Keratinocyte (primary cell): ENCODE measurements around the gene DUT. TPM values are rescaled to one million over a fixed set of nuclear protein-coding genes. Genes with fewer than 3 reads are reported as not detected.

ENCODE experiments used
- DNase-seq: peaks from one replicate; pipeline ENCODE4 v3.0.0-alpha.2; 2011; ENCODE audit warnings: low read depth, missing footprints, low spot score
- FAIRE-seq: peaks from 2 replicates; lab custom pipeline; 2011; peaks lifted over from hg19 to GRCh38; lab: Jason Lieb, UNC
- H2AFZ ChIP-seq: 2 replicates; pipeline ENCODE4 v1.6.0; 2012; ENCODE audit warnings: low read length, control low read depth, inconsistent platforms; ENCODE audit not compliant: control insufficient read depth
- H3K27ac ChIP-seq: 2 replicates; pipeline ENCODE4 v1.5.1; 2011; ENCODE audit warnings: low read length; ENCODE audit not compliant: control insufficient read depth, insufficient read depth
- H3K27me3 ChIP-seq: 3 replicates; pipeline ENCODE4 v1.6.0; 2011; ENCODE audit warnings: low read length; ENCODE audit not compliant: control insufficient read depth, insufficient read depth; ENCODE audit errors: extremely low read depth
- H3K36me3 ChIP-seq, 2 experiments: 2 replicates in 1 of 2; 3 replicates in 1 of 2; pipeline ENCODE4 v1.5.1; 2011; ENCODE audit warnings: low read length in 2 of 2, mild to moderate bottlenecking in 1 of 2; ENCODE audit not compliant: control insufficient read depth in 2 of 2, insufficient read depth in 2 of 2; ENCODE audit errors: extremely low read depth in 1 of 2
- H3K4me1 ChIP-seq: 3 replicates; pipeline ENCODE4 v1.5.1; 2011; ENCODE audit warnings: low read length; ENCODE audit not compliant: control insufficient read depth, insufficient read depth; ENCODE audit errors: extremely low read depth
- H3K4me2 ChIP-seq: 3 replicates; pipeline ENCODE4 v1.6.0; 2011; ENCODE audit warnings: low read depth, low read length; ENCODE audit not compliant: control insufficient read depth, insufficient read depth; ENCODE audit errors: extremely low read depth
- H3K4me3 ChIP-seq, 3 experiments: fragments of 200-600 bp in 1 of 3; sonication (generic) in 1 of 3; 2 replicates in 2 of 3; 3 replicates in 1 of 3; pipeline ENCODE4 v1.5.1; 2011 to 2016; ENCODE audit warnings: low read length in 3 of 3, mild to moderate bottlenecking in 3 of 3, control low read depth in 2 of 3, inconsistent platforms in 1 of 3, low read depth in 1 of 3, mixed read lengths in 1 of 3, mixed run types in 1 of 3, moderate library complexity in 1 of 3; ENCODE audit not compliant: control insufficient read depth in 2 of 3, insufficient read depth in 2 of 3; ENCODE audit errors: extremely low read depth in 1 of 3
- H3K79me2 ChIP-seq: 2 replicates; pipeline ENCODE4 v1.6.0; 2012; ENCODE audit warnings: low read length; ENCODE audit not compliant: control insufficient read depth, insufficient read depth
- H3K9ac ChIP-seq: 3 replicates; pipeline ENCODE4 v1.6.0; 2011; ENCODE audit warnings: low read length; ENCODE audit not compliant: control insufficient read depth, insufficient read depth; ENCODE audit errors: extremely low read depth
- H3K9me1 ChIP-seq: 3 replicates; pipeline ENCODE4 v1.6.0; 2011; ENCODE audit warnings: low read length; ENCODE audit not compliant: control insufficient read depth, insufficient read depth; ENCODE audit errors: extremely low read depth
- H3K9me3 ChIP-seq: 2 replicates; pipeline ENCODE4 v1.5.1; 2012; ENCODE audit warnings: low read depth, low read length; ENCODE audit not compliant: control insufficient read depth
- H4K20me1 ChIP-seq: 3 replicates; pipeline ENCODE4 v1.6.0; 2011; ENCODE audit warnings: low read length; ENCODE audit not compliant: control insufficient read depth, insufficient read depth; ENCODE audit errors: extremely low read depth
- EZH2 ChIP-seq: IDR thresholded peaks from one replicate; pipeline ENCODE4 v1.6.1; 2012; ENCODE audit warnings: inconsistent platforms, mild to moderate bottlenecking, low read length, moderate library complexity
- dilution Hi-C: fragments of 300-500 bp; cut with MboI; formaldehyde crosslinking; loops from one replicate; pipeline ENCODE4 v1.7.0; 2020; ENCODE audit warnings: low sequenced_read_pairs; ENCODE audit not compliant: extremely low pct_ligation_motif_present
- polyA plus RNA-seq, 5 experiments: library from polyadenylated mRNA; depleted of rRNA in 3 of 5; stranded (reverse) in 3 of 5; stranded (forward) in 1 of 5; unstranded in 1 of 5; fragments of >200 nt; gene quantifications; 1 replicate in 1 of 5; 2 replicates in 3 of 5; 3 replicates in 1 of 5; pipeline versions ENCODE4 v1.2.1 to v1.2.3, GENCODE V29; 2011 to 2012; ENCODE audit warnings: missing spikeins in 2 of 5, low read depth in 1 of 5, low replicate concordance in 1 of 5
- TF ChIP-seq, protein P1 (sequence below), 3 experiments: IDR thresholded peaks in 1 of 3; conservative IDR thresholded peaks in 1 of 3; optimal IDR thresholded peaks in 1 of 3; 2 replicates in 2 of 3; 3 replicates in 1 of 3; pipeline versions ENCODE3 to v1.5.1; 2011; ENCODE audit warnings: low read length in 3 of 3, mild to moderate bottlenecking in 3 of 3, moderate library complexity in 2 of 3, control low read depth in 1 of 3, inconsistent platforms in 1 of 3; ENCODE audit not compliant: insufficient read depth in 2 of 3; ENCODE audit errors: extremely low read depth in 1 of 3

Gene DUT
- polyA plus RNA-seq, 1 donor (not counting 4 experiments of a cell fraction or from before 2014, with no cell fraction given) = 79.8 TPM

DNA sequence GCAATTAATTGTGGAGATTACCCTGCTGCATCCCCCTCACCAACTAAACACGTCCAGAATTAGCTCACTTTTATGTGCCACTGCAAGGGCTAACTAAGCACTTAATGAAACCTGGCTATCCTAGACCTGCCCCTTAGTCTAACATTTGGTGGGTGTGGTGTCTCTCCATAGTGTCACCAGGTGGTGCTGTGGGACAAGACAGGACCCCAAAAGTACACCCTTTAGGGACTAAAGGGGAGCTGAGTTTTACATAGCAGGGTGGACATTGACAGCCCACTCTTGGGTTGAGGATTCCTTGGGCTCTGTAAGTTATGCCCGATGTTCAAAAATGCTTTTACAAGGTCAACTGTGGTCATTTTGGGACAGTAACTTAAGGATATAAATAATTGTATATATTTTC, 5.7 kb downstream of the DUT start:
- FAIRE-seq = peak; percentile 59

DNA sequence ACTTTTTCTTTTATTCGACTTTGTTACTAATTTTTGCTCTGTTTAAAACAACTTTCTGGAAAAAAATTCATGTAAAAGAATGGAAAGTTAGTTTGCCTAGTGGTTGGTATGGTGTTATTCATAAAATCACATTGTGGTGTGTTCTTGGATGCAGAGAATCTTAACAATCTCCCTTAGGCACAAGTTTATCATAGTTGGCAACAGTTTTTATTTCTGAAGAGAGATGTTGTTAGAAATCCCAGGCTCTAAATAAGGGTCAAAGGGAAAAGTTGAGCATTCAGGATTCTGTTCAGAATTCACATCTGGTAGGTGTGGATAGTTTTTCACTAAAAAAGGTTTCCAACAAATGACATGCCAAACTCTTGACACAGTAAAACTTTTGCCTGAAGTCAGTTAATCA, 6.4 kb downstream of the DUT start:
- no peak for FAIRE-seq
- H3K4me2 ChIP-seq = no peak overlapping the region
- no peak overlapping the region for H3K9ac ChIP-seq
- H3K4me1 ChIP-seq = peaks cover 6% of the 10 kb centered on the region
- H4K20me1 ChIP-seq = no peaks in the 10 kb centered on the region
- H3K36me3 ChIP-seq = peaks cover 6 to 20% of the 10 kb centered on the region in 2 experiments
- TF ChIP-seq, protein P1, sequence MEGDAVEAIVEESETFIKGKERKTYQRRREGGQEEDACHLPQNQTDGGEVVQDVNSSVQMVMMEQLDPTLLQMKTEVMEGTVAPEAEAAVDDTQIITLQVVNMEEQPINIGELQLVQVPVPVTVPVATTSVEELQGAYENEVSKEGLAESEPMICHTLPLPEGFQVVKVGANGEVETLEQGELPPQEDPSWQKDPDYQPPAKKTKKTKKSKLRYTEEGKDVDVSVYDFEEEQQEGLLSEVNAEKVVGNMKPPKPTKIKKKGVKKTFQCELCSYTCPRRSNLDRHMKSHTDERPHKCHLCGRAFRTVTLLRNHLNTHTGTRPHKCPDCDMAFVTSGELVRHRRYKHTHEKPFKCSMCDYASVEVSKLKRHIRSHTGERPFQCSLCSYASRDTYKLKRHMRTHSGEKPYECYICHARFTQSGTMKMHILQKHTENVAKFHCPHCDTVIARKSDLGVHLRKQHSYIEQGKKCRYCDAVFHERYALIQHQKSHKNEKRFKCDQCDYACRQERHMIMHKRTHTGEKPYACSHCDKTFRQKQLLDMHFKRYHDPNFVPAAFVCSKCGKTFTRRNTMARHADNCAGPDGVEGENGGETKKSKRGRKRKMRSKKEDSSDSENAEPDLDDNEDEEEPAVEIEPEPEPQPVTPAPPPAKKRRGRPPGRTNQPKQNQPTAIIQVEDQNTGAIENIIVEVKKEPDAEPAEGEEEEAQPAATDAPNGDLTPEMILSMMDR (optimal IDR thresholded peaks at IDR 0.05 in 1 of 3, IDR thresholded peaks at IDR 0.05 in 1 of 3, conservative IDR thresholded peaks at IDR 0.05 in 1 of 3; ENCODE audit: extremely low read depth in 1 of 3, insufficient read depth in 2 of 3, low read length in 3 of 3) = no peak
- no peak for TF ChIP-seq EZH2
- H3K4me3 ChIP-seq = no peak overlapping the region
- DNase-seq = no peak
- no peak overlapping the region for H2AFZ ChIP-seq
- H3K27ac ChIP-seq = no peak overlapping the region
- dilution Hi-C loops = no loop called here
- no peaks in the 10 kb centered on the region for H3K9me1 ChIP-seq
- no peaks in the 10 kb centered on the region for H3K27me3 ChIP-seq
- H3K9me3 ChIP-seq = no peaks in the 10 kb centered on the region
- peaks cover 6% of the 10 kb centered on the region for H3K79me2 ChIP-seq

More for the DNA sequence above, 5.7 kb downstream of the DUT start:
- no peak overlapping the region for H3K9ac ChIP-seq
- DNase-seq = no peak
- H3K27ac ChIP-seq = no peak overlapping the region
- H4K20me1 ChIP-seq = no peaks in the 10 kb centered on the region
- TF ChIP-seq, protein P1 (optimal IDR thresholded peaks at IDR 0.05 in 1 of 3, IDR thresholded peaks at IDR 0.05 in 1 of 3, conservative IDR thresholded peaks at IDR 0.05 in 1 of 3; ENCODE audit: extremely low read depth in 1 of 3, insufficient read depth in 2 of 3, low read length in 3 of 3) = peak in 2 of 3 experiments; percentile 14 to 40
- TF ChIP-seq EZH2 = no peak
- no peaks in the 10 kb centered on the region for H3K9me1 ChIP-seq
- H3K9me3 ChIP-seq = no peaks in the 10 kb centered on the region
- H3K27me3 ChIP-seq = no peaks in the 10 kb centered on the region
- H3K4me2 ChIP-seq = no peak overlapping the region
- H3K4me3 ChIP-seq = no peak overlapping the region
- H3K79me2 ChIP-seq = peaks cover 12% of the 10 kb centered on the region
- dilution Hi-C loops = no loop called here
- H2AFZ ChIP-seq = no peak overlapping the region
- H3K4me1 ChIP-seq = peaks cover 10% of the 10 kb centered on the region
- H3K36me3 ChIP-seq = peaks cover 6 to 20% of the 10 kb centered on the region in 2 experiments
